ENCODE results near the gene JMJD8. TPM values are rescaled to one million over a fixed set of nuclear protein-coding genes. Genes with fewer than 3 reads are reported as not detected.
A peak's percentile ranks its signal among the peaks of the same experiment; 100 is the strongest.

JMJD8 gene, protein sequence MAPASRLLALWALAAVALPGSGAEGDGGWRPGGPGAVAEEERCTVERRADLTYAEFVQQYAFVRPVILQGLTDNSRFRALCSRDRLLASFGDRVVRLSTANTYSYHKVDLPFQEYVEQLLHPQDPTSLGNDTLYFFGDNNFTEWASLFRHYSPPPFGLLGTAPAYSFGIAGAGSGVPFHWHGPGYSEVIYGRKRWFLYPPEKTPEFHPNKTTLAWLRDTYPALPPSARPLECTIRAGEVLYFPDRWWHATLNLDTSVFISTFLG
- total RNA-seq = 63.4 TPM

- DNase-seq (ENCODE audit: low spot score) = peak; percentile 96
Measured at GRCh38 chr16:684071-684794, at the start of gene JMJD8. TSS of gene JMJD8 (minus strand) at chr16:684334. CDS start at chr16:684319, 15 bp downstream.

- no peak for DNase-seq (ENCODE audit: low spot score)
Measured at GRCh38 chr16:733382-734207, 49.5 kb upstream of the JMJD8 start.

DNA sequence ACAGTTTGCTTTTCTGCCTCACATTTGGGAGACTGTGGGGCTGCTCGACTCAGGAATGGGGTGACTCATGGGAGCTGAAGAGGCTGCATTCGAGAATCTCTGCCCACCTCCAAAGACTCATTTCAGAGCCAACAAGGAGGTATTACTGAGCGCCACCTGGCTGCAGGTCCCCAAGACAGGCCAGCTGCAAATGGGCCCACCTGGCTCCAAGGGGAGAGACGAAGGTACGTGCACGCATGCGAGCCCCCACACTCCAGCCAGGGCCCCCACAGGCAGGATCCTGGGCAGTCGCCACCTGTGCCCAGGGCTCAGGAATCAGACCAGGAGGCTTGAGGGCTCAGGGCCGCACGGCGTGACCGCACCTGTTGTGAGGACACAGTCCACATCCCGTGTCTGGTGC is 48.8 kb upstream of the JMJD8 start:
- no peak for DNase-seq (ENCODE audit: low spot score)

DNA sequence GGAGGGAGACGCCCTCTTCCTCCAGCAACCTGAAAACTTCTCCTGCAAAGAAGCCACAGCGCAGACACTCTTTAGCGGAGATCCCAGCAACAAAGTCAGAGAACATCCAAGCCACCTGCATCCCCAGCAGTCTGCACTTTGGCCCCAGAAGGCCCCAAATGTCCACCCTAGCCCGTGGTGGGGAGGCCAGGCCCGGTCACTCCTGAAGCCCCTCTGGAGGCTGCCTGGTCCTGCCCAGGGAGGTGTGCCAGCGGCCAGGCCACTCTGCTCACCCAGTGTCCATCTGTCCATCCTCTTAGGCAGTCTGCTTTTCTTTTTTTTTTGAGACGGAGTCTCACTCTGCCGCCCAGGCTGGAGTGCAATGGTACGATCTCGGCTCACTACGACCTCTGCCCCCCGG is 48.2 kb upstream of the JMJD8 start:
- DNase-seq (ENCODE audit: low spot score) = no peak

GRCh38 chr16:730666-731509 is 46.8 kb upstream of the JMJD8 start:
- DNase-seq (ENCODE audit: low spot score) = no peak

DNA sequence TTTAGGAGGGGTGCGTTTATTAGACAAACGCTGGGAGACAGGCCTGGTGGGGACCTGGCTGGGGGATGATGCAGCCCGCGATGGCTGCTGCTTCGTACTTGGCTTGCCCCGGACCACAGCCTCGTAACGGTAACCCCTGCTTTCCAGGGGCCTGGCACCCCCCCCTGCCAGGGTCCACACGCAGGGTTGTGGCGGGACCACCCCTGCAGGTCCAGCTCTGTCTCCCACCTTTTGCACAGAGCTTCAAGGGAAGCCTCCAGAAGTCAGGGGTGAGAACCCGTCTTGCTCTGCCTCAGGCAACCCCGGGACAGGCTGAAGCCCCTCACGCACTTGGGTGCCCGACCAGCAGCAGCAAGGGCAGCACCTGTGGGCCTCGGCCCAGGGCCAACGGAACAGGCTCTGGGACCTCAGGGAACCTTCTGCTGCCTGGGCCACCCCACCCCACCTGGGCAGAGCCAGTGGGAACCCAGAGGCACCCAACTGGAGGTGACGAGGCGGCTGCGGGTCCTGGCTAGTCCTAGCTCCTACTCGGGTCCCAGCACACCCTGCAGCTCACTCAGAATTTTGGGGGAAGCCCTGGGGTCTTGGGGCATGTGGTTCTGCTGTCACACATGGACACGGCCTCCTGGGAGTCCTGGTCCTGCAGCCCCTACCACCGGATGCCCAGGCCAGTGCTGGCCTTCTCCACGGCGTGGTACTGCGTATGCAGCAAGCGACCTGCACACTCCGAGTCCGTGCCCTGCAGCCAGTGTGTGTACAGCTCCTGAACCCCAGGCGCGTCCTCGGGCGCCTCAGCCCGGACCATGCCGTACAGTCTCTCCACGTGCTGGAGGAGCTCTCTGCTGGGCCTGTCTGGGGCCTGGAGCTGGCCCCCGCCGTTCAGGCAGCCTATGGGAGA is 45.9 kb upstream of the JMJD8 start:
- no peak for DNase-seq (ENCODE audit: low spot score)

GRCh38 chr16:728890-729744 is 45.0 kb upstream of the JMJD8 start:
- no peak for DNase-seq (ENCODE audit: low spot score)

DNA sequence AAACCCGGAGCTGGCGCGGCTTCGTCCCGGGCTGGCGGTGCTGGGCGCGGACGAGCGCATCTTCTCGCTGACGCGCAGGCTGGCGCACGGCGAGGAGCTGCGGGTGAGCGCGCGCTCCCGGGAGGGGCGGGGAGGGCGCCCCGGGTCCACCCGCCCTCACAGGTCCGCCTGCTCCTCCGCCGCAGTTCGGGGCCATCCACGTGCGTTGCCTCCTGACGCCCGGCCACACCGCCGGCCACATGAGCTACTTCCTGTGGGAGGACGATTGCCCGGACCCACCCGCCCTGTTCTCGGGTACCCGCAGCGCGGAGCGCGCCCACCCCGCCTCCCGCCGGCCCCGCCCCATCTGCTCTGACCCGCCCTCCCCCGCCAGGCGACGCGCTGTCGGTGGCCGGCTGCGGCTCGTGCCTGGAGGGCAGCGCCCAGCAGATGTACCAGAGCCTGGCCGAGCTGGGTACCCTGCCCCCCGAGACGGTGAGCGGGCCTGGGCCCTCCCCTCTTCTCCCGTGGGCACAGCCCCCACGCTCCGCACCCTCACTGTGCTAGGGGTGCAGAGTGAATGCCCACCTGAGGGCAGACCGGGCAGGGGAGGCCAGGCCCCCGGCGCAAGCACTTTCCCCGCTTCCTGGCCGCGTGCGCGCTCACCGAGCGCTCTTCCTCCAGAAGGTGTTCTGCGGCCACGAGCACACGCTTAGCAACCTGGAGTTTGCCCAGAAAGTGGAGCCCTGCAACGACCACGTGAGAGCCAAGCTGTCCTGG is 44.2 kb upstream of the JMJD8 start:
- peak; percentile 74 for DNase-seq (ENCODE audit: low spot score)

DNA sequence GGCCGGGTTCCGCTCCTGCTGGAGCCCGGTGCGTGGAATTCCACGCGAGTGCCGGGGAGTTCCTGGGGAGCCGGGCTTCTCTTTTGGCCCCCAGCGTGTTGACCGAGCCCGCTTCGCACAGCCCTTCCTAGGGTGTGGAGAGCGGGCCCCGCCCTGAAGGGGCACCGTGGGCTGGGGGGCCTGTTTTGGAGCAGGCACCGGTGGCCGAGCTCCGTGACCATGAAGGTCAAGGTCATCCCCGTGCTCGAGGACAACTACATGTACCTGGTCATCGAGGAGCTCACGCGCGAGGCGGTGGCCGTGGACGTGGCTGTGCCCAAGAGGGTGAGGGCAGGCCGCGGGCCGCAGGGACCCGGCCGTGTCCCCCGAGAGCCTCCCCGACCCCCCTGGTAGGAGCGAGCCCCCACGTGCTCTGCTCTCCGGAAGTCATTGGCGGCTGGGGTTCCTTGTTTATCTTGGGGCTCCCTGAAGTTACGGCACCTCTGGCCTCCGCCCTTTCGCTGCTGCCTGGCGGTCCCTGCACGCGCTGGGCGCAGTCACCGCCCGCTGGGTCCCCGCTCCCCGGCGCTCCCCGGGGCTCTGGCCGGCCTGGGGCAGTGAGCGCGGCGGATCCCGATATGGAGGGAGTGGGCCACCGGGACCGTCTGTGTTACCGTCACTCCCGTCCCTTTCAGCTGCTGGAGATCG is 43.3 kb upstream of the JMJD8 start:
- DNase-seq (ENCODE audit: low spot score) = no peak

GRCh38 chr16:726438-727290 is 42.5 kb upstream of the JMJD8 start, which contains the start of the genes CCDC78 and HAGHL:
TSS of gene CCDC78 (minus strand) at chr16:726443. CDS start at chr16:726367, 76 bp downstream.
TSS of gene HAGHL (plus strand) at chr16:727106. CDS start at chr16:727510, 404 bp downstream.
- peak; percentile 67 for DNase-seq (ENCODE audit: low spot score)

- DNase-seq (ENCODE audit: low spot score) = no peak
Measured at GRCh38 chr16:726188-726437, 42.0 kb upstream of the JMJD8 start.

DNA sequence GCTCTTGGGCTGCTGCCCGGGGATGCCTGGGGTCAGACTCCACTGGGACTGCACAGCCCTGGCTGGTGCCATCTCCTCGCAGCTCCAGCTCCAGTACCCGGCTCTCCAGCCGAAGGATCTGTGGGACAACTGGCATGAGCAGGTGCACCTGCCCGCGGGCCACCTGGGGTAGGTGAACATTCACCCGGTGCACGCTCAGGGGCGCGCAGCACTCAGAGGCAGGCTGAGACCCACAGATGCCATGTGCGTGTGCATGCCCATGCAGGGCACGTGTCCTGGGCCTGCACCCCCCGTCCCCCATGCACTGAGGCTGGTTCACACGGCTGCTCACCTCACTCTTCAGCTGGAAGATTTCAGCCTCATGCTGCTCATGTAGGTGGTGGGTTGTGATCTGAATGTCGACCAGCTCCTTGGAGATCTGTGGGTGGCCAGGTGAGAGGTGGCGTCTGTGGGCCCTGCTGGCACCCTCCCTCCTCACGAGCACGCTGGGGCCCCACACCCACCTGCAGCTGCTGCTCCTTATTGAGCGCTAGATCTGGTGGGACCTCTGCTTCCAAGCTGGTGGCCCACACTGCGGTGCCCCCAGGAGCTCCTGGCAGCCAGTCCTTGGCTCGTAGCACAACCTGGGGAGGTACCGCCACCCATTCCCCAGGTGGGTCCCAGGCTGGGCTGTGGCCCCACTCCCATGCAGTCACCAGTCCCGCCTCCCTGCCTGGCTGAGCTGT is 41.5 kb upstream of the JMJD8 start:
- no peak for DNase-seq (ENCODE audit: low spot score)

- no peak for DNase-seq (ENCODE audit: low spot score)
Measured at GRCh38 chr16:725041-725376, 40.9 kb upstream of the JMJD8 start.

- no peak for DNase-seq (ENCODE audit: low spot score)
Measured at GRCh38 chr16:724188-725040, 40.3 kb upstream of the JMJD8 start.

DNA sequence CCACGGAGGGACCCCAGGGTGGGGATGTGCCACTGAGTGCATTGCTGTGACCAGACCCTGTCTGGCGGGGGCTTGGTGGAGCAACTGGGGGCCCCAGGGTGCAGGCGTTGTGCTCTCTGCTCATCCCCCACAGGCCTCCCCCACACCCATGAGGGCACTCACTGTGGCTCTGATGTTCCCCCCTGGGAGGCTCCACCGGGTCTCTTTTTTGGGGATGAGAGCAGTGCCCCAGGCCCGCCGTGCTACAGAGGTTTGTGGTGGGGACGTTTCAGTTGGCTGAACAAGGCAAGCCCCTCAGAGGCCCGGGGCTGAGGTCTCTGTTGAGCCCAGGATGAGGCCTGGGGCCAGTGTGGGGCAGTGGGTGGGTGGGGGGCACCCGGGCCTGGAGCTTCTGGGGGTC is 39.6 kb upstream of the JMJD8 start:
- DNase-seq (ENCODE audit: low spot score) = no peak
